ENCODE measurements around the gene GAD1. TPM values are rescaled to one million over a fixed set of nuclear protein-coding genes. Genes with fewer than 3 reads are reported as not detected.

GAD1 gene
- total RNA-seq, 1 donor from 2014 or later: 58.2 TPM

DNA sequence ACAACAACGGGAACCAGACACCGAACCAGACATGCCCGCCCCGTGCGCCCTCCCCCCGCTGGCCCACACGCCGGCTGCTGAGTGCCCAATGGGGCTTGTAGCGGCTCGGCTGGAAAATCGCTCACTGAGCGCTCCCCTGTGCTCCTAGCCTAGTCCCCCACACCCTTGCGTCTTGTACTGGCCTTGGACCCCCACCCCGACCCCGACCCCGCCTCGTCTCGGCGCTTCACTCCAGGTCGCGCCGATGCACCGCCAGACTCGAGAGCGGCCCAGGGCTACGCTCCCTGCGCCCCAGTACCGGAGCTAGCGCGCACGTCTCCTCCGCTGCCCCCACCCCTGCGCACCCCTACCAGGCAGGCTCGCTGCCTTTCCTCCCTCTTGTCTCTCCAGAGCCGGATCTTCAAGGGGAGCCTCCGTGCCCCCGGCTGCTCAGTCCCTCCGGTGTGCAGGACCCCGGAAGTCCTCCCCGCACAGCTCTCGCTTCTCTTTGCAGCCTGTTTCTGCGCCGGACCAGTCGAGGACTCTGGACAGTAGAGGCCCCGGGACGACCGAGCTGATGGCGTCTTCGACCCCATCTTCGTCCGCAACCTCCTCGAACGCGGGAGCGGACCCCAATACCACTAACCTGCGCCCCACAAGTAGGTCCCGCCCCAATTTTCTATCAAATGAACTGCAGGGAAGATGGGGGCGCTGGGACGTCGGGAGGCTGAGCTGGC is 1.5 kb downstream of the GAD1 start:
- DNase-seq: no peak

DNA sequence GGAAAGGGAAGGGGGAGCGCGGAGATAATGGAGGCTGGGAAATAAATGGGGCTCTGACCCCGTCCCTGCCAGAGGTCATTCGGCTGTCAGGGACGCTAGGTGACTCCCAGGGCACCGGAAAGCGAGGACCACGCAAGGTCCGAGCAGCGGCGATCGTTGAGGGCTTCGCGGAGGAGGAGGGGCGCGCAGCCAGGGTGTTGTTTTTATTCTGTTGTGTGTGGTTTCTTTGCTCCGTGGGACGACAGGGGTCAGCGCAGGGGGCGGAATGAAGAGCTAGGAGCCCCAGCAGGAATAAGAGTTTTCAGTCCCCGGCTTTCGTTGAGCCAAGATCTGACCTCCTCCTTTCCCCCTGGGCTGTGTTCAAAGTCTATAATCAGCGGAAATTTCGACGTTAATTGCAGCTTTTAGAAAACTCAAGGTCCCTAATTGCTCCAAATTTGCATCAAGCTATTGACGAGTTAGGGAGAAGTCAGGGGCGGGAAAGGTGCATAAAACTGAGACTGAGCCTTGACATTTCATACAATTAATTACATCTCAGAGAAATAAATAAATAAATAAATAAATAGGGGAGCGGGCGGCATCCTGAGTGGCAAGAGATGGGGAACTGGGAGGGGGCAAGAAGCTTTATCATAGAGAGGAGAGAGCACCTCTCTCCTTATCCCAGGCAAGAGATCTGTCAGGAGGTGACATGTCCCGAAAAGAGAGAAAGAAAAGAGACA is 2.2 kb downstream of the GAD1 start:
- DNase-seq: no peak

DNA sequence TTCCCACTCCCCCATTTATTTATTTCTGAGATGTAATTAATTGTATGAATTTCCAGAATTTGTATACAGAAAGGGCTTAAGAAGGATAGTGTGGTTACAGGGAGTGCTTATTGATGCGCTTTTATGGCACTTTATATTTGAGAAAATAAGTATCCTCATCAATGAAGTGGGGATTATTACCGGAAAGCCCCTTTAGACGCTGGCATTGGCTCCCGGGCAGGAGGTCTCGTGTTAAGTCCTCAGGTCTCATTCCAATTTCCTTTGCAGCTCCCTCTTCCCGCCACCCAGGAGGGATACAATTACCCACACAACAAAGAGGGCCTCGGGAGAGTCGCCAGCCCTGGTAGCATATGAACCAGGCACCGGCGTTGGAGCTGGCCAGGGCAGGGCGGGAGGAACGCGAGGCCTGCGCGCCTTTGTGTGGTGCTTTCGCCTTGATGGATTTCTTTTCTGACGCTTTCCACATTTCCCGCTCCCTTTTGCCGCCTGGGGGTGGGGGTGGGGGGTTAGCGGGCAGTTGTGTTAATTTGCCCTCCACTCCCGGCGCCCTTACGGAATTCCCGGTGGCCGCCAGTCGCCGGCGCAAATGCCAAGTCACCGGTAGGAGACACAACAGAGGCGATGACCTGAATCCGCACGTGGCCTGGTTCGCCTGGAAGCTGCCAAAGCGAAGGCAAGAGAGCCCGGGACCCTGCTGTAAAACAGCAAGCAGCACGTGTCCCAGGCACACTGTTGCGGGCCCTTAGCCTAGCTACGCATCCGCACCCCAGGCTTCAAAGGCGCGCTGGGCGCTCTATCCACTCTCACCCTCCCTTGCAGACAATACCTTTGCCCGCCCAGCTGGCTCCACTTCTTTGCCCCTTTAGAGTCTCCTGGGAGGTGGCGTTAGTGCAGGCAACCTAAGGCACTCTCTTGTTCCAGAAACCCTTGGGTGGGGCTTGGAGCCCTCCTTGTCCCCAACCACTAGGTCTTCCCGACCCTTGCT is 3.3 kb downstream of the GAD1 start:
- DNase-seq: no peak

DNA sequence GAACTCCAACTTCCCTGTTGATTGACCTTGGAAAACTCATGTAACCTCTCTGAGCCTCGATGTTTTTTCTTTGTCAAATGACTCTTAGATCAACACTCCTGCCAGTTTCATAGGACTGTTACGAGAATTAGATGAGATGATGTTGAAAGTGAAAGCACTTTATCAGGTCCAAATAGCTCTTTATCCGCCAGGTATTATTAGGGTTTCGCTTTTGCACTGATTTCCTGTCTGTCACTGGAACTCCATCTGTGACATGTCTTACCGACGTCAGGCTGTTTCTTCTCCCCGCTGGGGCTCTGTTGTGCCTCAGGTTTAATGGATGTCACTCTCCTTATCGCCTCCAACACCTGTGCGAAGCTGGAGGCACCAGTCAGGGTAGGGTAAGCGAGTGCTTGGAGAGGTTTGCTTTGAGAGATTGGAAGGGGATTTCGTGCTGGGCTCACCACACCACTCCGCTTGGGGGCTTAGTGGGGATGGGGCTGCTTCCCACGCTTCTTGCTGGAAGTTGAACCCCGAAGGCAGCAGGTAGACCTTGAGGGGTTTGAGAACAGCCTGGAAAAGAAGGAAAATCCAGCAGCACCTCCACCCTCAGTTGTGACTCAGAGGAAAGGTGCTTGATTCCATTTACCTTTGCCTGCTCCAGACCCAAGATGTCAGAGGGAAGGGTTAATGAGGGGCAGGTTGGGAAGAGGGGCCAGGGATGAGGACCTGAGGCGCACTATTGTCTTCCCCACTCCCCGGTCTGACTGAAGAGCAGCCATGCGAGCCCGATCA is 4.3 kb downstream of the GAD1 start:
- DNase-seq: no peak

DNA sequence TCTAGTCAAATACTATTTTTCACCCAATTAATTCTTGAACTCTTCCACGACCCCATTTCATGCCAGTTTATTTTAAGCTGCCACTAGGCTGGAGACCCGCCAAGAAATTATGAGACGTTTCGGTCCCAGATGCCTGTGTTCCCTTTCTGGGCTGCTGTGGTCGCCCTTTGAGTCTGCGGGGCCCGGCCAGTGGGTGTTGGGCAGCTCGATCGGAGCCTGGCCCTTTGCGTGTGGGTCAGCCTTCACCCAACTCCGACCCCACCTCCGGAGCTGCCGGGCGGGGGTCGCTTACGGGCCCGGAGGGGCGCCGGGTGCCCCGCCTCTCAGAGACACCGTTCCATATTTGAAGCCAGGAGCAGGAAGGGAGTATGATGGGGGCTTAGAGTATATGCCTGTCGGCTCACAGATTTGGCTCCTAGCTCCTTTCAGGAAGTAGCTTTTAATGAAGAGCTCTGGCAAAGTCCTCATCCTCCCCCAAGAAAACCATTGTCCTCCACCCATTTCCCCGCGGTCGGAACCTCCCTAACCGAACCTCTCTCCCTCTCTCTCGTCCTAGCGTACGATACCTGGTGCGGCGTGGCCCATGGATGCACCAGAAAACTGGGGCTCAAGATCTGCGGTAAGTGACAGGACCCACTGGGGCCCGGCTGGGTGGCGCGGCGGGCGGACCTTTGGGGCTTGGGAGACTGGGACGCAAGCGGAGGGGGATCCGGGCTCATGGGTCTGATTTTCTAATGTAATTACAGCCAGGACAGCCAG is 5.0 kb downstream of the GAD1 start:
- no peak for DNase-seq

DNA sequence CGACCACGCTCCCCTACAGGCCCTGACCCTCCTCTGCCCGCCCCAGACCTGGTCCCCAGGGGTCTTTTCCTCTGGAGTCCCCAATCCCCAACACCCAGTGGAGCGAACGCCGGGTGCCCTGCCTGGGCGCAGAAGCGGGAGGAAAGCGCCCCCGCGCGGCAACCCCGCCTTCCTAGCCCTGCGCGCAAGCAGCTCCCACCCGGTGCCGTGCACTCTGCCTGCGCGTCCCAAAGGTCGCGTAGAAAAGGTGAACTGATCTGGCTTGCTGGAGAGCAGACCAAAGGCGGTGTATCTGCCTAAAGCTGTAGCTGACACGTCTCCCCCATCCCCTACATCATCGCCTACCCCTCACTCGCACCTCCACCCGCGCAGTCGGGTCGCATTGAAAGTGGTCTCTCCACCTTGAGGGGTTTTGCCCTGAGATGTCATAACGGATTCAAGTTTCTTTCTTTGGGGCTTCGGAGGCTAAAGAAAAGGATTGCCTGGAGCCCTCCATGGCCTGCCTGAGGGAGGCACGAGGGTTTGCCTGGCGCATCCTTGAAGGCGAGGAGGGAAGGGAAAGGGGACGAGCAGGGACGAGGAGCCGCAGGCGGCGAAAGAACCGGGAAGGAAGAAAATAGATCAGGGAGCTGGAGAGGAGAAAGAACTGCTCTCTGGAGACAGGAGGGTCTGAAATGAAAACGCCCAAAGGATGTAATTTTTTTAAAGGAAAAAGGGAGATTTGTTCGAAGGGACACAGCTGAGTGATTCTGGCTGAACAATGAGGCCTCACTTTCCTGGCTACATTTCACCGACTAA is 5.8 kb downstream of the GAD1 start:
- no peak for DNase-seq

DNA sequence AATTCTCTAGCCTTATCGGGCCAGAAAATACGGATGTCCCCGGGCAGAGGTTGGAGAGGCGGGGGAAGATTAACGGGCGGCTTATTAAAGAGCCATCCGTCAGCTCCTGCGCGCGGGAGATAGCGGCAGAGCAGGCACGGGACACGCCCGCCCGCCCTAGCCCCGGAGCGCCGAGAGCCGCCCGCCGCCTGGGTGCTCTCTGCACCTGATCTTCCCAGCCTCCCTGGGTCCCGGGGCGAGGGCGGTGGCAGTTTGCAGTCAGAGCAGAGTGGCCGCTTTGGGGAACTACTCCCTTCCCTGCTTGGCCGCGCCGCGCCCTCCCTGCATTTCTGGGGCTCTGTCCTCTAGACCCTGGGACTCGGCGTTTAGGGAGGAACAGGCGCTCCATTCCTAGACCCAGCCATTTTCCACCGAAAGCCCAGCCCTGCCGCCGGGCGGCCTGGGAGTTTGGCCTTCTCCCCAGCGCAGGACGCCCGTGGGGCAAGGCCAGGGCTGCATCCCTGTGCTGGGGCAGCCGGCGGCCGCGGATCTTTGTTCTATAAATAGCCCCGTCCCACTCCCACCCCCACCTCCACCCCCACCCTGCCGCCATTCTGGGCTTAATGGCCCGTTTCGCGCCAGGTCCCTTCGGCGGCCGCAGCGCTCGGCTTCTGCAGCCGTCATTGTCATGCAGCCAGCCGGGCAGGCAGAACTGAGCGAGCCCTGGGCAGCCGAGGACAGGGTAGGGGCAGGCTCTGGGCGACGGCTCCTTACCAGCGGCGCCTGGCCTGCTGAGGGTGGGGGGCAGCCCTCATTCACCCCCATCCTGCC is 6.6 kb downstream of the GAD1 start:
- no peak for DNase-seq

DNA sequence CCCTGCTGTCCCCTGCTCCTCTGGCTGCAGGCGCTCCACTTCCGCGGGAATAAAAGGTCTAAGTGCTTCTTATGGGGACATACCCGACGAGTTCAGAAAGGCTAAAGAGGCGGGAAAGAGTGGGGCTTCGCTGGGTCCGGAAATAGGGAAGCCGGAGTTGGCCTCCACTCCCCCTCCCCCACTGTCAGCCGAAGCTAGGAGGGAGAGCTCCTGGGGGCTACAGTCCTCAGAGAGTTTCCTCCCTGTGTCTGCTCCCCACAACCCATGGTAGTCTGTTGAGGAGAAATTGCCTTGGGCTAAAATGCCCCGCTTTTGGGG is 7.2 kb downstream of the GAD1 start:
- no peak for DNase-seq

DNA sequence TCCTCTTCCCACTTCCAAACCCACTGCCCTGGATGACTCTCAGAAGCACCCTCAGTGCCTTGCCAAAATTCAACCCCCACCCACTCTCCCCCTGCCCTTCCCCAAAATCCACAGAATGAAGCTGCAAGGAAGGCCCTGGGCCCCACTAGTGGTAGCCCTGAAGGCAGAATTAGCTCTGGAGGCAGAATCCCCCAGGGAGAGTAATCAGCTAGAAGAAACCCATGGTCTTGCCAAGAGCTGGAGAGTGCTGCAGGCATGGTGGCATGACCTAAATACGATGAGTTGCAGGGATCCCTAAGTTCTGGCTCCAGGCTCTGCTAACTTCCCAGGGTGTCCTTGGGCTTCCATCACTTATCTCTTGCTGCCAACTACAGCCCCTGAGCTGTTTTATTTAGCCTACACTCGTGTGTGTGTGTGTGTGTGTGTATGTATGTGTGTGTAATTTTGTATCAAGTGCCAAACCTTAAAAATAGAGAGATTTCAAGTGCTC is 7.9 kb downstream of the GAD1 start:
- no peak for DNase-seq

DNA sequence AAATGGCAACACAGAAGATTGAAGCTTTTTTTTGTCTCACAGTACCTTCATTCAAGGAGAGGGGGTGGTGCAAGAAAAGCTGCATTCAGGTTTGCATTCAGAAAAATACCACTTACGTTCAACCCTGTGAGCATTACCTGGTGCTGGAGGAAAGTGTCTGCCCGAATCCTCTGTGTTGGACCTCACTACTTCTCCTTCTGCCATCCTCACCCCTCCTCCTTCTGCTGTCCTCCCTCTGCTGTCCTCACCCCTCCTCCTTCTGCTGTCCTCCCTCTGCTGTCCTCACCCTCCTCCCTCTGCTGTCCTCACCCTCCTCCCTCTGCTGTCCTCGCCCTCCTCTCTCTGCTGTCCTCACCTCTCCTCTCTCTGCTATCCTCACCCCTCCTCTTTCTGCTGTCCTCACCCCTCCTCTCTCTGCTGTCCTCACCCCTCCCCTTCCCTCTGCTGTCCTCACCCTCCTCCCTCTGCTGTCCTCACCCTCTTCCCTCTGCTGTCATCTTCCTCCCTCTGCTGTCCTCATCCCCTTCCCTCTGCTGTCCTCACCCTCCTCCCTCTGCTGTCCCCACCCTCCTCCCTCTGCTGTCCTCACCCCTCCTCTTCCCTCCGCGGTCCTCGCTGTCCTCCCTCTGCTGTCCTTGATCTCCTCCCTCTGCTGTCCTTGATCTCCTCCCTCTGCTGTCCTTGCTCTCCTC is 11.3 kb downstream of the GAD1 start:
- DNase-seq: no peak

DNA sequence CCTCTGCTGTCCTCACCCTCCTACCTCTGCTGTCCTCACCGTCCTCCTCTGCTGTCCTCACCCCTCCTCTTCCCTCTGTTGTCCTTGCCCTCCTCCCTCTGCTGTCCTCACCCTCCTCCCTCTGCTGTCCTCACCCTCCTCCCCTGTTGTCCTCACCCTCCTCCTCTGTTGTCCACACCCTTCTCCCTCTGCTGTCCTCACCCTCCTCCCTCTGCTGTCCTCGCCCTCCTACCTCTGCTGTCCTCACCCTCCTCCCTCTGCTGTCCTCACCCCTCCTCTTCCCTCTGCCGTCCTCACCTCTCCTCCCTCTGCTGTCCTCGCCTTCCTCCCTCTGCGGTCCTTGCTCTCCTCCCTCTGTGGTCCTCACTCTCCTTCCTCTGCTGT is 11.8 kb downstream of the GAD1 start:
- DNase-seq: no peak

DNA sequence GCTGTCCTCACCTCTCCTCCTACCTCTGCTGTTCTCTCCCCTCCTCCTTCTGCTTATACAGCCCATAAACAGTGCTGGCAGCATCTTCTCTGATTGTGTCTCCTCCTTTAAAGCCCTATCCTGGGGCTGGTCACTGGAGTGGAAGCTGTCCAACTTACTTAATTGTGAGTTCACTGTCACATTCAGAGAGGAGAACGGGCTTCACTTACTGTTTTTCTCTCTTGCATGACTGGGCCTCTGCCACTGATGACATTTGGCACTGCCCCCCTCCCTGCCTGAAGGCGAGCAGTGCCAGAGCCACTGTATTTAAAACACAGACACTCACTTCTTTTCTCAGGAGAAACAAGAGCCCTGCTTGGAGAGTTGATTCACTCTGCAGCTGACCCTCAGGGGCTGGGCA is 12.3 kb downstream of the GAD1 start:
- no peak for DNase-seq

DNA sequence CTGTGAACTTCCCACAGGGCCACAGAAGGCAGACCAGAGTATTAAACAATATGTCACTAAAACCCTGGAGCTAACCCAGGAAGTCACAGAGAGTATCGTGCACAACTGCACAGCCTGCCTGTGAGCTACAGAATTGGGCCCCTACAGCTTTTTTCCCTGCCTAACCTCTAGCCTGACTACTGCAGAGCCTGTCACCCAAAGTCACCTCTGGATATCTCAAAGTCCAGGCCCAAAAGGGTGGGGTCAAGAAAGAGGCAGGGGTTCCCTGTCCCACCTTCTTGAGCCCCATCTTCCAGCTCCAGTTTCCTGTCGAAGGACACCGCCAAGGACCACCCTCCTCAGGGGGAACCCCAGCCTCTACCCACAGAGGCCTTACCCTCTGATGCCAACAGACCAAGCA is 13.5 kb downstream of the GAD1 start:
- DNase-seq: no peak

DNA sequence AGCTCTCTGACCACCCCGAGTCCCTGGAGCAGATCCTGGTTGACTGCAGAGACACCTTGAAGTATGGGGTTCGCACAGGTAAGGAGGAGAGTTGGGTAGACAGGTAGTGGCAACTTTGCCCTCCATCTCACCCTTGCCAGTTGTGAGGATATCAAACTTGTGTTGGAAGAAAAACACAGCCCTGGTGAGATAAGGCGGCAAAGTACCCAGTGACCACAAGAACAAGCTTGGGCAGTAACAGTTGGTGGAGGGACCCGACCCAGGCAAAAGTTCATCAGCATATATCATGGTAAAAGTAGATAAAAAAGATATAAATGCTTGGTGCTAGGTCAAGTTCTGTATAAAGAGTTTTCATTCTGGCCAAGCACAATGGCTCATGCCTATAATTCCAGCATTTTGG is 14.4 kb downstream of the GAD1 start:
- DNase-seq: no peak

DNA sequence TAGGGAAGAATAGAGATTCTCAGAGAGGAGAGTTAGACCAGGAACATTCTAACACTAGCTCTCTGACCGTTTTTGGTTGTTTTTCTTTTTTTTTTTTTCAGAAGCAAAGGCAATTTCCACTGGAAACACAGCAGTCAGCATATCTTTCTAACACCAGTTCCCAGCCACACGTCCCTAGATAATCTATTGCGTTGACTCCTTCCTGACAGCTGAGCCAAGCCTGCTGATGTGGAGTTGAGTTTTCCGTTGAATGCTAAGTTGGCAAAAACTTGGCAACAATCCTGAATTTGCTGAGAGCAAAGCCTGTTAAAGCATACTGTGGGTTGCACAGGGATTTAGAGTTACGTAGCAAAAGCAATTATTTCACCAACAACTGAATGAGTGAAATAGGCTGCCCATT is 19.3 kb downstream of the GAD1 start:
- DNase-seq: no peak

DNA sequence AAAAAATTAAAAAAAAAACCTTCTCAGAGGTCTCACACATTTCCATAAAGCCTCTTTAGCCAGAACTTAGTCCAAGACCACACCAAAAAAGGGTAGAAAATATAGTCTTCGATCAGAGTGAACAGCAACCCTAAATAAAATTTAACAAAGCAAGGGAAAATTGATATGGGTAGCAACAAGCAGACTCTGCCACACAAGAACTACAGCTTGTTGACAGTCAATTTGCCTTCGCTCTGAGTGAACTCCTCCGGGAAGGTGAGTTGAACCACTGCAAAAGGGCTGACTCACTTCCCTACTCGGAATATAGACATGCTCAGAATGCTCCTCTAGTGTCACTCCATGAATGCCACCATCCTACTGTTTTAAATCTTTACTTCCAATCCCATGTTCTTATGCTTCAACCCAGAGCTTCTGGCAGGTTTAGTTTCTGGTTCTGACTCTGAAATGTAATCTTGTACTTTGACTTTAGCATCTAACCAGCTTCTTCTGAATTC is 24.1 kb downstream of the GAD1 start:
- no peak for DNase-seq

DNA sequence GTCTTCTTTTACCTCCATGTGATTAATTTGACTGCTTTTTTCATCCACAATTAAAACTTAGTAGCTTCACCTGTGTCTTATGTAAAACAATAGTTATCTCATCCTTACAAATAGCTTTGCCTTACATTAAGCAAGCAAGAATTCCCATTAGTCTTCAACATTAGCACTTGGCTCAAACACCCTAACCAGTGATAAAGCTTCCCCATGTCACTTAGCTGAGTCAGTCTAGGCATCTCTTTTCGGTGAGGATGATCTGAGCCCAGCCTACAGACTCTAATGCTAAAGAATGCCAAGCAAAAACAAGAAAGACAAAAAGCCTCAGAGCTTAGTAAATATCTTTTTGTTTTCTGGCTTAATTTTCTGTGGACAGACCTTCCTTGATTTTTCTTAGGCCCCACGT is 26.1 kb downstream of the GAD1 start:
- DNase-seq: no peak

DNA sequence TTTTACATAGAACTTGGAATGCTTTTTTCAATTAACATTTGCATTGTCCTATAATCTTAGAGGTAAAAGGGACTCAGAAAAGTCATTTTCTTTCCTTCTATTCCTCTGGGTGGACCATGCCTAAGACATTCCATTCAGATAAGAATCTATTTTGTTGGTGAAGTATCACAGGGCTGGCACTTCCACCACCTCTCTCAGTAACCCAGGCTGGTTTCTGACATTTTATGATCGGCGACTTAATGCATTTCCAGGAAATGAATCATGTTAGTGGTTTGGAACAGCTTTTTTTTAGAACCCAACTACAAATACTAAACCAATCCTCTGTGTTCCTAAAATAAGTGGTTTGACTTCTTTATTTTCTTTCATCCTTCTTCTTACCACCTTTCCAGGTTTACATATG is 27.0 kb downstream of the GAD1 start:
- DNase-seq: no peak

DNA sequence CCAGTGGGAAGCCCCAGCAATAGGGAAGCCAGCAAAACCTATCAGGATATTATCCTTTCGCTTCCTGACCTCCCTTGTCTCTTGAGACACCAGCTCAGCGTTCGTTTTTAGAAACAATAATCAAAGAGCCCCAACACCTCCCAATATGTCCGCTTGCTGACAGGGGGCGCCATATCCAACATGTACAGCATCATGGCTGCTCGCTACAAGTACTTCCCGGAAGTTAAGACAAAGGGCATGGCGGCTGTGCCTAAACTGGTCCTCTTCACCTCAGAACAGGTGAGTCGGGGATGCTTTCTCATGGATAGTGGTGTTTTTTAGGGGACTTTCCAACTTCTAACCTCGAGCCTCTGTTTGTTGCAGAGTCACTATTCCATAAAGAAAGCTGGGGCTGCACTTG is 28.7 kb downstream of the GAD1 start:
- DNase-seq: no peak

Measured in occipital lobe (tissue), 2 donors.